ENCODE data around the gene FBXW12. TPM values are rescaled to one million over a fixed set of nuclear protein-coding genes. Genes with fewer than 3 reads are reported as not detected.

The FBXW12 gene
- total RNA-seq, 1 experiment from 2014 or later = 0.74 TPM

GRCh38 chr3:48407542-48408099 is 35.6 kb downstream of the FBXW12 start:
- Histone ChIP-seq H4K91ac (ENCODE audit: insufficient read length, low read depth, low read length) (no peak overlapping the region), H4K5ac (ENCODE audit: insufficient read length, low read depth, low read length) (no peak overlapping the region), H3K4ac (ENCODE audit: low read depth, low read length) (no peak overlapping the region), H4K8ac (replicated peaks; ENCODE audit: insufficient read length, low read depth, low read length) (no peak overlapping the region), H4K20me1 (ENCODE audit: control insufficient read depth, insufficient read depth, insufficient read length) (no peaks in the 10 kb centered on the region), H3K18ac (ENCODE audit: insufficient read length, low read depth, low read length) (no peak overlapping the region), H2AK5ac (ENCODE audit: insufficient read length, low read length) (no peak overlapping the region), H3K23ac (ENCODE audit: insufficient read length, low read depth, low read length) (no peak overlapping the region), H3K9me3 (ENCODE audit: control insufficient read depth, low read depth, low read length) (no peaks in the 10 kb centered on the region), H3K79me1 (ENCODE audit: insufficient read depth, low read depth, low read length, poor library complexity, severe bottlenecking) (no peaks in the 10 kb centered on the region), H3K56ac (ENCODE audit: insufficient read length, low read depth, low read length) (no peak overlapping the region), H3K27ac (ENCODE audit: insufficient read length, low read depth, low read length) (no peak overlapping the region), H3K4me1 (ENCODE audit: insufficient read depth, low read length) (no peaks in the 10 kb centered on the region), H2BK120ac (ENCODE audit: low read depth, low read length, poor library complexity, severe bottlenecking) (no peak overlapping the region), H2BK5ac (ENCODE audit: insufficient read length, low read length) (no peak overlapping the region), H2BK20ac (ENCODE audit: low read depth, low read length, poor library complexity, severe bottlenecking) (no peak overlapping the region), H3T11ph (ENCODE audit: low read length) (no peak overlapping the region), H2AFZ (ENCODE audit: low read length) (no peak overlapping the region), H3K14ac (ENCODE audit: insufficient read depth, low read length) (no peak overlapping the region), H3K79me2 (ENCODE audit: insufficient read depth, low read length) (no peaks in the 10 kb centered on the region), H3K27me3 (ENCODE audit: insufficient read depth, low read length) (no peaks in the 10 kb centered on the region), H3K9ac (ENCODE audit: extremely low read depth, insufficient read length, low read length) (no peak overlapping the region), H3K23me2 (ENCODE audit: insufficient read length, low read depth, low read length, poor library complexity, severe bottlenecking) (no peaks in the 10 kb centered on the region), H2BK15ac (ENCODE audit: low read depth, low read length) (no peak overlapping the region), H2BK12ac (ENCODE audit: insufficient read length, low read depth, low read length) (no peak overlapping the region), H3K4me2 (ENCODE audit: insufficient read depth, insufficient read length, low read length) (no peak overlapping the region)
- Mint-ChIP-seq H3K9me3 (no peaks in the 10 kb centered on the region), H3K27me3 (ENCODE audit: low read depth) (no peaks in the 10 kb centered on the region; the same call in 1 of the 2 replicates), H3K4me3 (no peak overlapping the region), H3K4me1 (no peaks in the 10 kb centered on the region), H3K36me3 (ENCODE audit: insufficient read depth in 1 of 3, low read depth in 3 of 3) (peaks cover 56 to 95% (median 90%) of the 10 kb centered on the region in 3 experiments), H3K27ac (no peak overlapping the region; a peak in 2 of 7 replicates)
- no peak for TF ChIP-seq CTCF (conservative IDR thresholded peaks at IDR 0.05)
- no CpG with 5 or more reads among the region's 8 CpGs for WGBS (ENCODE audit: extremely low coverage, insufficient read length, low lambda C conversion rate)
- no peak for DNase-seq
